LNCAP (cell line): ENCODE data around the gene SLC13A2.

Experiments
- TF ChIP-seq, protein P1 (sequence below): fragments of 450-650 bp; IDR thresholded peaks from 2 replicates; pipeline ENCODE4 v1.5.1; 2017; ENCODE audit warnings: mild to moderate bottlenecking

SLC13A2 gene

DNA sequence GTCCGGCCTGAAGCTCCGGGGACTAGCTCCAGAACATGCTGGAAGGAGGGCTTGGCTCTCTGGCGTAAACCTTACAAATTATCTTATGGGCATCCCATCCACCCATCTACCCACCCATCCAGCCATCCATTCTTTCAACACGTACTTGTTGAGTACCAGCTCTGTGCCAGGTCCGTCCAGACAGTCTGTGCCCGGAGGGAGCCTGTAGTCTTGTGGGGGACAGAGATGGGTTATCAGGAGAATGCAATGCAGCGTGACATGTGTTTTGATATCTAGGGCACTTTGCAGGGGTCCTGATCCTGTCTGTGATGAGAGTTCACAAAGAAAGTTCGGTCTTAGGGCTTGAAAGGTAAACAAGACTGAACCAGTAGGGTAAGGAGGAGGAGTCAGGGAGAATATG, 4.1 kb upstream of the SLC13A2 start:
- TF ChIP-seq, protein P1, sequence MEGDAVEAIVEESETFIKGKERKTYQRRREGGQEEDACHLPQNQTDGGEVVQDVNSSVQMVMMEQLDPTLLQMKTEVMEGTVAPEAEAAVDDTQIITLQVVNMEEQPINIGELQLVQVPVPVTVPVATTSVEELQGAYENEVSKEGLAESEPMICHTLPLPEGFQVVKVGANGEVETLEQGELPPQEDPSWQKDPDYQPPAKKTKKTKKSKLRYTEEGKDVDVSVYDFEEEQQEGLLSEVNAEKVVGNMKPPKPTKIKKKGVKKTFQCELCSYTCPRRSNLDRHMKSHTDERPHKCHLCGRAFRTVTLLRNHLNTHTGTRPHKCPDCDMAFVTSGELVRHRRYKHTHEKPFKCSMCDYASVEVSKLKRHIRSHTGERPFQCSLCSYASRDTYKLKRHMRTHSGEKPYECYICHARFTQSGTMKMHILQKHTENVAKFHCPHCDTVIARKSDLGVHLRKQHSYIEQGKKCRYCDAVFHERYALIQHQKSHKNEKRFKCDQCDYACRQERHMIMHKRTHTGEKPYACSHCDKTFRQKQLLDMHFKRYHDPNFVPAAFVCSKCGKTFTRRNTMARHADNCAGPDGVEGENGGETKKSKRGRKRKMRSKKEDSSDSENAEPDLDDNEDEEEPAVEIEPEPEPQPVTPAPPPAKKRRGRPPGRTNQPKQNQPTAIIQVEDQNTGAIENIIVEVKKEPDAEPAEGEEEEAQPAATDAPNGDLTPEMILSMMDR: no peak

DNA sequence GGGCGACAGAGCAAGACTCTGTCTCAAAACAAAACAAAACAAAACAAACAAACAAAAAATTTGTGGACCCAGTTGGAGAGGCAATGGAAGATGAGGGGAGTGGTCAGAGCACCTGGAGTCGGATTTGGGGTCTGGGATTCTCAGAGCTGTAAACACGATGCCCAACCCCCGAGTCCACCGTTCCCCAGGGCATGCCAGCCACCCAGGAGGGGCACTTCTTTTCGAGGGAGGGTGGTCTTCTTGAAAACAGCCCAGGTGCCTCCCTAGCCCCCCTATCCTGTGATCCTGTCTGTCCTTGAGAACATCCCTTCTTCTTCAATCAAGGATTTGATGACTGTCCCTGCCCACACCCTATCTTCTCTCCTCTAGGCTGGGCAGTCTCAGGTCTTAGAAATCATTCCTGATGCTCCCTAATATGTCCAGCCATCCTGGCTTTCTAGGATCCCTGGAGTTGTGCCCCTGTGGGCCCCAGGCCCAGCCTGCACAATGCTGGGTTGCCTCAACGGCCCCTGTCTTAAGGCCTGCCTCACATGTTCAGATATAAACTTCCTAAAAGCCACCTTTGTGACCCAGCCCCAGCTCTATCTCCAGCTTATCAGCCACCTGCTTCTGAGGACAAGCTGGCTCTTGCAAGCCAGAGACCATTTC, 3.1 kb upstream of the SLC13A2 start:
- TF ChIP-seq, protein P1: no peak

DNA sequence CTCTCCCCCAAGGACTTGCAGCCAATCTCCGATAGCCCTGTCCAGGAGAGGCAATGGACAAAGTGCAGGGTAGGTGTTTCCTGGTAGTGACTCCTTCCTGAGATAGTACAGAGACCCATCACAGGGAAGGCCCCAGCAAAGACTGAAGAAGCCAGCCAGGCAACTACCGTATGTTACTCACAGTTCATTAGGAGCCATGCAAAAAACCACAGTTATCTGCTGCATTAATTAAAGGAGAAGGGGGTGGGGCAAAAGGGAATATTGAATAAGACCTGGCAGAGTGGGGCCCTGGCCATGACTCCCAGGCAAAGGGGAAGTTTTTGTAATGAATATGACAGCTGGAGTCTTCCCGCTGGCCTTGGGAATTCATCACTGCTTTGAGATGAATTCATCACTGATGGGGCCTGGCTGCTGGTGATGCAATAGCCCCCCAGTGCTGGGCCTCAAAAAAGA, 2.5 kb upstream of the SLC13A2 start:
- TF ChIP-seq, protein P1: no peak

DNA sequence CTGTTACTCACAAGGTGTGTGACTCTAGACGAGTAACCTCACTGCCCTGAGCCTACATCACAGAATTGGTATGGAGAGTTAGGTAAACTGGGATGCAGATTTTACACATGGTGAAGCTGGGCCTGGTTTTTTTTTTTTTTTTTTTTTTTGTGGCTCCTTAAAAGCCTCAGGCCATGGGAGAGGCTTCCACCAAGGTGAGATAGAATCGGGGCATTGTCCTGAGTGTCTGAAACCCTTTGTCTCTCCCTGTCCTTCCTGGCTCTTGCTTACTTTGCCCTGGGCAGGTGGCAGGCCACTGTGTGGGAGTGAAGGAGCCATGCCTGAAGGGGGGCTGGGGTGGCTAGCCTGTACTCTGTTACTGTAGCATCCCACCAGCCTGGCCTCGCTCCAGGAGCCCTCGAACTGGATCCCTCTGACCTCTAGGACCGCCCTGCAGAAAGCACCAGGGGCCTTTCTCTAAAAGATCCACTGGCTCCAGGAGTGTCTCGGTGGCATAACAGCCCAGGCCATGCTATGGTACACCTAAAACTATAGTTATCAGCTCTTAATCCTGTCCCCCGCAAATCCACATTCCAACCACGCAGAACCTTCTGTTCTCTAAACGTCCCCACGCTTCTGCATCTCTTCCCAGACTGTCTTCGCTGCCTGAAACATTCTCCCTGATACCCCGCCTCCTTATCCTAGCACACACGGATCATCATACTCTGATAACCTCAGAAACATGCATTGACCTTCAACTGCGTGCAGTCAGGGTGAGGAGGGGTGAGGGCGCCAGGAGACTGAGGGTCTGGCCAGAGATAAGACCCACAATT, 1.7 kb upstream of the SLC13A2 start:
- TF ChIP-seq, protein P1: no peak

DNA sequence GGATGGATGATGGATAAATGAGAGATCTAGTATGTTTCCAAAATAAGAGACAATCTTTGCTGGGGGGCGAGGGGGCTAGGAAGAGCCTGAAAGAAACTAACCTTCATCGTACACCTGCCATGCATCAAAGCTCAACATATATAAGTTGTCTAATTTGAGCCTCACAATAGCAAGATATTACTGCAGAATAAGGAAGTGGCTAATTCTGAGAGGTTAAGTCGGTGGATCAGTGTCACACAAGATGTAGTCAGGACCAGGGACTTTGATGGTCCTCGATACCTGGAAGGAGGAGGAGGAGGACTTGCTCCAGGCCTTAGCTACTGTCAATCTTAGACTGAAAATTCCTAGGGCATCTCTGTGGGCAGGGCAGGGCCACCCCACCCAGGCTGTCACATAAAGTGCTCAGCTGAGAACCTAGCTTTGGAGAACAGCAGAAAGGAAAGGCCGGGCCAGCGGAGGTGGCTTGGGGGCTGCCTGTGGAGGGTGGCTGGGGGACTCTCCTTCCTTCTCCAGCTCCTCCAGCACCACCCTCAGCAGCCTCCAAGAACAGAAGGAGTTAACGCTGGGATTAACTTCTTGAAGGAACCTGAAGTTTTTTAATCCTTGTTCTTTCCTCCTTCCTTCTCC, 460 bp upstream of the SLC13A2 start:
- TF ChIP-seq, protein P1: no peak

DNA sequence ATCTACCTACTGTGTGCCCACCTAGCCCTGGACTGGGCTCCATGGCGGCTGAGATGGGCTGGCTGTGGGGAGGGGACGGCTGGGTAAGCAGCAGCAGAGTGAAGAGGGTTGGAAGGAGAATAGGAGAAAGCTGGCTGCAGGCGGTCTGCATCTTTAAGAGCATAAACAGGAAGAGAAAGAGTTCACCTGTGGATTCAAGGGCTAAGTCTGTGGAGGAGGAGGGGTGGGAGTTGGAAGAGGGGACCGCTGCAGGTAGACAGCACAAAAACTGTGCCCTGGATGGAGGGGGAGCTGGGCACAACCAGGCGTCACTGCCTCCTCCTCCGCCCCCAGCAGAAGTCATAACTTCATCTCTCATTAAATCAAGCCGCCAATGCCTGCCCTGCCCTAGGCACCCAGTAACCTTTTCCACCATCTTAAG, 677 bp downstream of the SLC13A2 start:
- TF ChIP-seq, protein P1: no peak

DNA sequence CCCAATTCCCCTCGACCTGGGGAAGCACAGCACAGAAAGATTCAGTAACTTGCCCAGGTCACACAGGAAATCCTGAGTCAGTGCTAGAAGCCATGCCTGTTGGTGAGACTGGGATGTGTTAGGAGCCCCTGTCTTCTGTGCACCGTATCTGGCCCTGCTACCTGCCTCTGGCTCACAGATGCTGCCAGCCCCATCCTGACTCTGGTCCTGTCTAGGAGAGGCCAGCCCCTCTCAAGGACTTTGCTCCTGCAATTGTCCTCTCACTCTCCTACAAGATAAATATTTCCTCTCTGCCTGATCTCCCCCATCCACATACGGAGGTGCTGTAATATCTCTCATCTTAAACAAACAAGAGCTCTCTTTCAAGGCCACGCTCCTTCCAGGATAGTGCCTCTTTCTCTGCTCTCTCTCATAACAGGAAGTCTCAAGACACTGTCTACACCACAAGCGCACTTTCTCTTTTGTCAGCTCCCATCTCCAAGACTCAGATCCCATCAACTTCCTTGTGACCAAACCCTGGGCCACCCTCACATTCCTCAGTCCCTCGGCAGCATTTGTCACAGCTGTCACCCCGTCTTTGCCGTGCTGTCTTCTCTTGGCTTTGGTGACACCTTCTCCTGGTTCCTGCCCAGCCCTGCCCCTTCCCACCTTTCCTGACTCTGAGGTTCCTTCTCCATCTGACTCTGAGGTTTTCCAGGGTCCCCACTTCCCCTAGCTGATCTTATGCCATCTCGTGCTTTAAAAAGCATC, 1.9 kb downstream of the SLC13A2 start:
- TF ChIP-seq, protein P1: no peak
